Epithelial cell of proximal tubule (primary cell): ENCODE data around the gene MAP1LC3A. TPM values are rescaled to one million over a fixed set of nuclear protein-coding genes. Genes with fewer than 3 reads are reported as not detected.
"Not testable (repeated sequence)": the region's sequence is repeated elsewhere in the genome, so short reads cannot be mapped to it uniquely, and the experiment has no call there.

Experiments used
- DNase-seq: peaks from one replicate; pipeline ENCODE4 v3.0.0-alpha.2; 2011; ENCODE audit warnings: low read depth
- H3K4me3 ChIP-seq: 2 replicates; pipeline ENCODE4 v1.5.1; 2011; ENCODE audit warnings: low read depth, mild to moderate bottlenecking, low read length
- total RNA-seq: library from RNA; depleted of rRNA; stranded (reverse); fragments of >200 nt; gene quantifications from 2 replicates; pipeline ENCODE4 v1.2.3, GENCODE V29; 2015
- TF ChIP-seq, protein P1 (sequence below): conservative IDR thresholded peaks from 2 replicates; pipeline ENCODE4 v1.5.1; 2012; ENCODE audit warnings: low read depth, mild to moderate bottlenecking, low read length

The MAP1LC3A gene
- total RNA-seq, 1 donor from 2014 or later, result 28.3 TPM

DNA sequence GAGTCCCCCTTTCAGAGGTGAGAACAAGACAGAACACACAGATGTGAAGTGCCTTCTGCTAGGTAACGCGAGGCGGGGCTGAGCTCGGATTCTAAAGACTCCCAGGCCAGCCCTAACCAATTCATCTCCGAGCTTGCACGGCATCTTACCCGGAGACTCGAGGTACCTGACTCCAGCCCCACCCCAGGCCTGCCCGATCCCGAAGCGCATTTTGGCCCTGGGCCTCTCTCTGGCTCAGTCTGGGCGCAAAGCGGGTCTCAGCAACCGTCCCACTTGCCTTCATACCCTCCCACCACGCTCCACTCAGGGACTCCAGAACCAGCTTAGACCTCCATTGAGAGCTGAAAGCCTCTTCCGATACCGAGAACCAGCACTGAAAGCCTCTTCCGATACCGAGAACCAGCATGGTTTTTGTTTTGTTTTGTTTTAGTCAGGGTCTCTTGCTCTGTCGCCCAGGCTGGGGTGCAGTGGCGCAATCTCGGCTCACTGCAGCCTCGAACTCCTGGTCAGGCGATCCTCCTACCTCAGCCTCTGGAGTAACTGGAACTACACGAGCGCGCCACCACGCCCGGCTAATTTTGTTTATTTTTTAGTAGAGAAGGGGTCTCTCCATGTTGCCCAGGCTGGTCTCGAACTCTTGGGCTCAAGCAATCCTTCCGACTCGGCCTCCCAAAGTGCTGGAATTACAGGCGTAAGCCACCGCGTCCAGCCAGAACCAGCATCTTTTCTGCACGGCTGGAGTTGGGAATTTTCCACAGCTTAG lies 42.9 kb upstream of the MAP1LC3A start:
- peak overlapping the region; percentile 81 for H3K4me3 ChIP-seq
- no peak for DNase-seq
- TF ChIP-seq, protein P1, sequence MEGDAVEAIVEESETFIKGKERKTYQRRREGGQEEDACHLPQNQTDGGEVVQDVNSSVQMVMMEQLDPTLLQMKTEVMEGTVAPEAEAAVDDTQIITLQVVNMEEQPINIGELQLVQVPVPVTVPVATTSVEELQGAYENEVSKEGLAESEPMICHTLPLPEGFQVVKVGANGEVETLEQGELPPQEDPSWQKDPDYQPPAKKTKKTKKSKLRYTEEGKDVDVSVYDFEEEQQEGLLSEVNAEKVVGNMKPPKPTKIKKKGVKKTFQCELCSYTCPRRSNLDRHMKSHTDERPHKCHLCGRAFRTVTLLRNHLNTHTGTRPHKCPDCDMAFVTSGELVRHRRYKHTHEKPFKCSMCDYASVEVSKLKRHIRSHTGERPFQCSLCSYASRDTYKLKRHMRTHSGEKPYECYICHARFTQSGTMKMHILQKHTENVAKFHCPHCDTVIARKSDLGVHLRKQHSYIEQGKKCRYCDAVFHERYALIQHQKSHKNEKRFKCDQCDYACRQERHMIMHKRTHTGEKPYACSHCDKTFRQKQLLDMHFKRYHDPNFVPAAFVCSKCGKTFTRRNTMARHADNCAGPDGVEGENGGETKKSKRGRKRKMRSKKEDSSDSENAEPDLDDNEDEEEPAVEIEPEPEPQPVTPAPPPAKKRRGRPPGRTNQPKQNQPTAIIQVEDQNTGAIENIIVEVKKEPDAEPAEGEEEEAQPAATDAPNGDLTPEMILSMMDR, result no peak

DNA sequence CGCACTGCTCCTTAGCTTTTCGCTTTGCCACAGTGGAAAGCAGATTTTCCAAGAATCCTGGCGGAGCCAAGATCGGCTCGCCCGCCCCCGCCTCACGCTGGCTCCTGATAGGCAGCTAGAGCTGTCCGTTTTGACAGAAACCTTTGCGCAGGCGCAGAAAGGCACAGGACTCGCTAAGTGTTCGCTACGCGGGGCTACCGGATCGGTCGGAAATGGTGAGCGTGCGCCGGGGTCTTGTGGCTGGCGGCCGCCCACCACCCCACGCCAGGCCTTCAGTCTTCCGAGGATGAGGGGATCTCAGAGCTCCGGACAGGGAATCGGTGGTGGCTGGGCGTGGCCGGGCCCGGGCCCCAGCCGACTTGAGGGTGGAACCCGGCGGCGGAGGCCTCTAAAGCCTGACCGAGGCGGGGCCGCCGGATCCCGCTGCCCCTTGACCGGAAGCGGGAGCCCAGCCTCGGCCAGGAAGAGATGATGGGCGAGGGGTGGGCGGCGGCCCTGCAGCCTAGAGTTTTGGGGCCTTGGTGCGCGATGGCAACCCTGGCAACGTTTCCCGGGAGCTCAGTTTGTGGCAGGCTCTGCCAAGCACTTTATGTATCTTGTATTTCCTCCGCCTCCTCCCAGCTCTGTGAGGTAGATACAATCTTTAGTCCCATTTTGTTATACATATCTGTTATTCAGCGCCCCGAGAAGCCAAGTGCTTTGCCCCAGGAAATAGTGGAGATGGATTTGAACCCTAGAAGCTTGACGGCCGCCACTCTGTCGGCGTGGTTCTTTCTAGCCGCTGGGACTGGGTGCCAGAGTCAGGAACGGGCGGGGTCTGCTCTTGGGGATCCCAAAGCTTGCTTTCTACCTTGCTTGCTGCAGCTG lies 42.0 kb upstream of the MAP1LC3A start, which contains the start of gene DYNLRB1:
Gene DYNLRB1 (plus strand): TSS at position 176 of the 867 bp plus-strand sequence. CDS start 37 bp downstream, at position 213.
- DNase-seq, result peak; percentile 70
- H3K4me3 ChIP-seq, result peak within 1 kb of the TSS; percentile 81
- TF ChIP-seq, protein P1, result no peak

DNA sequence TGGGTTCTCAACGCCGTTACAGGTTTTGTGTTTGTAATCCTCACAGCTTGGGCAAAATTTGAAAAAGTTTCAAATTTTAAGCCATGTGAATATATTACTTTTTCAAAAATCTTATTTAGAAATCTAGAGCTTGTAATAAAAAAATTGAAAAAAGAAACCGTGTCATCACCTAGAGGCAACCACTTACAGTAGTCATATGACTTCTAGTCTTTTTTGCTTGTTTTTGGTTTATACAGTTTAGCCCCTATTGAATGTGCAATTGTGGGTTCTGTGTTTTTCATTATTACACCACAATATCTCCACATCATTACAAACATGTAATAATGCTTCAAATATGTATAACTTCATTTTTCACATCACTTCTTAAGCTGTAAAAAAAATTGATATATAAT lies 41.4 kb upstream of the MAP1LC3A start:
- H3K4me3 ChIP-seq, result peak overlapping the region; percentile 81
- TF ChIP-seq, protein P1, result no peak
- DNase-seq, result no peak

DNA sequence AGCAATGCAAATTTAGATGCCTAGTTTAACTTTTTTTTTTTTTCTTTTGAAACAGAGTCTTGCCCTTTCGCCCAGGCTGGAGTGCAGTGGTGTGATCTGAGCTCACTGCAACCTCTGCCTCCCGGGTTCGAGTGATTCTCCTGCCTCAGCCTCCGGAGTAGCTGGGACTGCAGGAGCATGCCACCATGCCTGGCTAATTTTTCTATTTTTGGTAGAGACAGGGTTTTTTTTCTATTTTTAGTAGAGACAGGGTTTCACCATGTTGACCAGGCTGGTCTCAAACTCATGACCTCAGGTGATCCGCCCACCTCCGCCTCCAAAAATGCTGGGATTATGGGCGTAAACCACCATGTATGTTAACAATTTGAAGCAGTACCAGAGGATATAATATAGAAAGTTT lies 39.7 kb upstream of the MAP1LC3A start:
- not testable (repeated sequence) for DNase-seq, H3K4me3 ChIP-seq

DNA sequence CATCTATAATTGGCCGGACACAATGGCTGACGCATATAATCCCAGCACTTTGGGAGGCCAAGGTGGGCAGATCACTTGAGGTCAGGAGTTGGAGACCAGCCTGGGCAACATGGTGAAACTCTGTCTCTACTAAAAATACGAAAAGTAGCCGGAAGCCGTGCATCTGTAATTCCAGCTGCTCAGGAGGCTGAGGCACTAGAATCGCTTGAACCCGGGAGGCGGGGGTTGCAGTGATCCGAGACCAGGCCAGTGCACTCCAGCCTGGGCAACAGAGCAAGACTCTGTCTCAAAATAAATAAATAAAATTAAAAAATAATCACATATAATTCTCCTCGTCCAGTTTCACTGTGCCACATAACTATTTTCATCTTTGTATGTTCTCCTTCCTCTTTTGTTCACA lies 38.7 kb upstream of the MAP1LC3A start:
- not testable (repeated sequence) for DNase-seq, H3K4me3 ChIP-seq

DNA sequence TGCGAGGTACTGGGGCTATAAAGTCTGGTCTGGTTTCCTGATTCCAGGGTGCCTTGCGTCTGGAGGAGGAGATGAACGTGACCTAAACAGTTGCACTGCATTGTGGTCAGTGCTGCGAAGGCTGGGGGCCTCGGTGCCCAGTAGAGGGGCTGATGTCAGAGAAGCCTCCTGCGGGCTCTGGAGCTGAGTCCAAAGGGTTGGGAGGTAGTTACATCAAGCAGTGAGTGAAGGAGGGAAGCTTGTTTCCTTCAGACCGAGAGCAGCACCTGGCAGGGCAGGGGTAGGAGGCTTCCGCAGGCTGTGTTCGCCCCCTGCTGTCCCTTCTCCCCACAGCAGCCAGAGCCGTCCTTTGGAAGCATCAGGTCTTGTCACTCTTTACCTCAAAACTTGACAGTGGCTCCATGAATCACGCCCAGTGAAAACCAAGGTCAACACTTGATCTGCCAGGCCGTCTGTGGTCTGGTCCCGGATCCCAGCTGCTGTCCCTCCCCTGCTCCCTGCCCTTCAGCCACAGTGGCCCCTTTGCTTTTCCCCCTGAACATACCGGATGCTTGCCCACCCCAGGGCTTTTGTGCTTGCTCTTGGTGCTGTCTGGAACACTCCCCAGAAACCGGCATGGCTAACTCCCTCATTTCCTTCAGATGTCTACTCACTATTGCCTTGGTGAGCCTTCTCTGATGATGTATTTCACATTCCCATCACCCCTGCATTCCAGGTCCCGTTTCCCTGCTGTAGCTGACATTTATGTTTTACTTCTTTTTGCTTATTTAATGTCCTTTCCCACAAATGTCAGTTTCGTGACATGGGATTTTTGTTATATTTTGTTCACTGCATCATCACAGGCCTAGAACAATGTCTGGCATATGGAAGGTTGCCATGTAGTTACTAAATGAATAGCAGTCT lies 35.3 kb upstream of the MAP1LC3A start:
- no peak for DNase-seq
- no peak overlapping the region for H3K4me3 ChIP-seq
- TF ChIP-seq, protein P1, result peak; percentile 72

DNA sequence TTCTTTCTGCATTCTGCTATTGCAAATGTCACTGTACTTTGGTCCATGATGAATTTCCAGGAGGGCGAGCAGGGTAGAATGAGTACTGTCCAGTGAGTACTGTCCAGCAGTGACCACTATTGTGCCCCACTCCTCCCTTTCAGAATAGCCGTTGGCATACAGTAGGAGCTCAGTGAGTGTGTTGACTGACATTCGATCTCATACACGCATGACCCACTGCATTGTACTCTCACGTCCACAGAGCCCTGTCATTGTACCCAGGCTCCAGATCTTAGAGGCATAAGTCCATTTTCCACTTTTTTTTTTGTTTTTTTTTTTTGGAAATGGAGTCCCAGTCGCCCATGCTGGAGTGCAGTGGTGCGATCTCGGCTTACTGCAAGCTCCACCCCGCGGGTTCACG lies 34.1 kb upstream of the MAP1LC3A start:
- DNase-seq, result no peak

More for the DNA sequence above, 34.1 kb upstream of the MAP1LC3A start:
- no peak overlapping the region for H3K4me3 ChIP-seq
- TF ChIP-seq, protein P1, result no peak
